Skeletal muscle satellite cell (primary cell): Measurements from ENCODE around the gene ENOX1.

Experiments used
- H3K27me3 ChIP-seq: 2 replicates; pipeline ENCODE4 v1.7.0; 2013; ENCODE audit warnings: low read length; ENCODE audit not compliant: control insufficient read depth, insufficient read depth
- H3K36me3 ChIP-seq: 2 replicates; pipeline ENCODE4 v1.7.0; 2013; ENCODE audit warnings: mild to moderate bottlenecking, control low read depth, low read length; ENCODE audit not compliant: insufficient read depth
- H3K4me1 ChIP-seq: 2 replicates; pipeline ENCODE4 v1.7.0; 2013; ENCODE audit warnings: low read length; ENCODE audit not compliant: control insufficient read depth, insufficient read depth
- H3K4me2 ChIP-seq: 2 replicates; pipeline ENCODE4 v1.7.0; 2013; ENCODE audit warnings: mild to moderate bottlenecking, low read length
- H3K4me3 ChIP-seq: 2 replicates; pipeline ENCODE4 v1.7.0; 2013; ENCODE audit warnings: low read length
- H3K9ac ChIP-seq: 2 replicates; pipeline ENCODE4 v1.7.0; 2013; ENCODE audit warnings: mild to moderate bottlenecking, low read depth, low read length, moderate library complexity
- H3K9me3 ChIP-seq: replicated peaks from 2 replicates; pipeline ENCODE4 v1.7.0; 2013; ENCODE audit warnings: mild to moderate bottlenecking, control low read depth, low read length

Gene ENOX1

DNA sequence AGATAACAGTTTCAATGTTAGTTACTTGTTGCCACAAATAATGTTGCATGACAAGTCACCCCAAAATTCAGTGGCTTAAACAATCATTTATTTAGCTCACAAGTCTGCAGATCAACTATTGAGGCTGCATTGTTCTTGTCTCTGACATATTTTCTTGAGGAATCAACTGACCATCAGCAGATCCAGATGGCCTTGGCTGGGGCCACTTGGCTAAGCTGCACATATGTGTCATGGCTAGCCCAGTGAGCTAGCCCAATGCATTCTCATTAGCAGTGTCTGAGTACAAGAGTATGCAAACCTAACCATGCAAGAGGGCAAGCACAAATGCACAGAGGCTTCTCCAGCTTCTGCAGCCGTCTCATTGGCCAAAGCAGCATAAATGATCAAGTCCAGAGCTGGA, 583.0 kb downstream of the ENOX1 start:
- Histone ChIP-seq H3K4me3 (no peak overlapping the region), H3K9me3 (no peaks in the 10 kb centered on the region), H3K27me3 (no peaks in the 10 kb centered on the region), H3K9ac (no peak overlapping the region), H3K36me3 (no peaks in the 10 kb centered on the region), H3K4me2 (no peak overlapping the region), H3K4me1 (no peaks in the 10 kb centered on the region)

DNA sequence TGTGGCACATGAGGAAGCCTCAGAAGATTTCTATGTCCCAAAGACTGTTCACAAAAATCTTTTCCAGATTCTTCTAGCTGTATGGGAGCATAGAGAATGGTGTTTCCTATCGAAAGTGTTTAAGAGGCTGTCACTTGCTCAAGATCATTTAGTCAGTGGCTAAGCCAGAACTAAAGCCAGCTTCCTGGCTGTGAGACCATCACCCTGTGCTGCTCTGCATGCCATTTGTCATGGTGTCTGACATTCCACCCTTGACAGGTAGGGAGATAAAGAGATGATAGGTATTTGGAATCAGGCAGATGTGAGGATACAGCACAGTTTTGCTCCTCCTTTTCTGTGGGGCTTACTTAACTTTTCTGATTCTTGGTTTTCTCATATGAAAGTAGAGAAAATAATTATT, 586.0 kb downstream of the ENOX1 start:
- H3K4me1 ChIP-seq, result no peaks in the 10 kb centered on the region
- H3K9me3 ChIP-seq, result no peaks in the 10 kb centered on the region
- no peak overlapping the region for H3K4me3 ChIP-seq
- no peaks in the 10 kb centered on the region for H3K36me3 ChIP-seq
- H3K4me2 ChIP-seq, result no peak overlapping the region
- no peaks in the 10 kb centered on the region for H3K27me3 ChIP-seq
- no peak overlapping the region for H3K9ac ChIP-seq

DNA sequence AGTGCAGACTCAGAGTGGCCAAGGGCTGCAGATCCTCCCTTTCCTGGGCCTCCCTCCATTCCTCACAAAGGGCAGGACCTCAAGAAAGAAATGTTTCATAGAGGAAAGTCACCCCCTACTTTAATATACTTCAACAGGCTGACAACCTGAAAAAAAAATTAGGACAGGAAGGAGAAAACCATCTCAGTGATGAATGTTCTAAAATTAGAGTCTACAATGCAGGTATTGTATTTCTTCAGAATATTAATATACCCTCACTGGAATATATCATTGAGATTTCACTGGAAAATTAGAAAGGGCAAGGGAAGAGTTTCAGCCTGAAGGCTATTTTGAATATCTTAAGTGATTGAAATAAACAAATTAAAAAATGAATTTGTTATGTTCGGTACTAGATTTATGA, 586.5 kb downstream of the ENOX1 start:
- Histone ChIP-seq H3K4me2 (no peak overlapping the region), H3K4me1 (no peaks in the 10 kb centered on the region), H3K27me3 (no peaks in the 10 kb centered on the region), H3K4me3 (no peak overlapping the region), H3K9me3 (no peaks in the 10 kb centered on the region), H3K9ac (no peak overlapping the region), H3K36me3 (no peaks in the 10 kb centered on the region)

DNA sequence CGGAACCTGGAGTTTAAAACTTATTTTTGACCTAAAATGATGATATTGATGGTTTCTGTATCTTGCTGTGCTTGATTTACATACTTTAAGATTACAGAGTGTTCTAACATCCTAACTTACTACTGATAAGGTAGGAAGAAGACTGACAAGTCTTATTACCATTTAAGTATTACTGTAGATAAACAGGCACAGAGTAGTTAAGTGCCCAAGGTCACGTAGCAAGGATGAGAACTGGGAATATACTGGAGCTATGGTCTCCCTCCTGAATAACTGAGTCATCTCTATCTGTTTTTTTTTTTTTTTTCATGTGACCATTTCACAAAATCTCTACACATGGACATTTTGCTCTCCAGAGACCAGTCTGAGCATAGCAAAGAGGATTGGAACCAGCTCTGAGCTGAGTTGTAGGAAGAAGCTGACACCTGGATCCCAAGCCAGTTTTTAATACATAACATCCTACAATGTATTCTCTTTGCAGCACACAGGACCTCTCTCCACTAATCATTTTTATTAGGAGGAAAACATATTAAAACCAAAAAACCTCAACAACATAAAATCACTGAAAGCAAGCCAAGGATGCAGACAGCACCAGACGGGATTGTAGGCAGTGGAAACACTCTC, 589.9 kb downstream of the ENOX1 start:
- Histone ChIP-seq H3K9ac (no peak overlapping the region), H3K9me3 (no peaks in the 10 kb centered on the region), H3K27me3 (no peaks in the 10 kb centered on the region), H3K4me1 (no peaks in the 10 kb centered on the region), H3K36me3 (no peaks in the 10 kb centered on the region), H3K4me2 (no peak overlapping the region), H3K4me3 (no peak overlapping the region)

DNA sequence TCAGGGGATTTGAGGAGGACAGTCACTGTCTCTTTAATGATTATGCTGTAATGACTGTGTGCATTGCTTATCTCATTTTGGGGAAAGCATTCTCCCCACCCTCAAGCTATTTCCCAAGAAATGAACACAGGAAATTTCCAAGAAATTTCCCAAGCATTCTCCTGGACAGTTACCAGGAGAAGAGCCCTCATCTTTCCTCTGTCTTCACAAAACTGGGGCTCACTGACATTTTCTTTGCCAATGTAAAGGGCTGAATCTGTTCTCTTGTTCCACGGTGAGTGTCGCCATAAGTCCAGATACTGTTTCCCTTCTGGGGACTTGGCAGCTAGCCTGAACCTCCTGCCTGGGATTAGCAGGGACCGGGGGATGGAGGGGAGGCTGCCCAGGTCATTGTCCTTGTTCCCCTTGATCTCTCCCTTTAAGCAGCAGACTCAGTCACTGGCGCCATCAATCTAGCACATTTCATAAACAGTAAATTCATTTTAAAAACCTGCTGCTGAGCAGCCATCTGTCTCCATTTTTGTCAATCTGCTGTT, 590.6 kb downstream of the ENOX1 start:
- no peaks in the 10 kb centered on the region for H3K27me3 ChIP-seq
- no peak overlapping the region for H3K4me2 ChIP-seq
- no peak overlapping the region for H3K9ac ChIP-seq
- H3K4me3 ChIP-seq, result no peak overlapping the region
- H3K36me3 ChIP-seq, result no peaks in the 10 kb centered on the region
- no peaks in the 10 kb centered on the region for H3K9me3 ChIP-seq
- H3K4me1 ChIP-seq, result no peaks in the 10 kb centered on the region

DNA sequence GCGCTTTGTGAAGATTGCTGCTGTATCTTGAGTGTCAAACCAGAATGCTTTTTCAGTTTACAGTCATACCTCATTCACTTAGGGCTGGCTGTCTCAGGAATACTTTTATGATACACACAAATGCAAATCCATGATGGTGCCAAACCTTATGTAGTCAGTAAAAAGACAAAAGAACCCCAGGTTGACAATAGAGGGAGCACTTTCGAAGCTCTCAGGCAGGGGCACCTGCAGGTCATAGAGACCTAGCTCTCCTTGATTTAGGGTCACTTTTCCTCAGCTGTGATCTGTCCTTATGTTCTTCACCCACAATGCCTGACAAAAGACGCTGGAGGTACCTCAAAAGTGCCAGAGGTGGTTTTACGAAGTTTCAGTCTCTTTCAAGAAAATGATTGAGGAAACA, 591.2 kb downstream of the ENOX1 start:
- Histone ChIP-seq H3K4me1 (no peaks in the 10 kb centered on the region), H3K36me3 (no peaks in the 10 kb centered on the region), H3K27me3 (no peaks in the 10 kb centered on the region), H3K9me3 (no peaks in the 10 kb centered on the region), H3K4me2 (no peak overlapping the region), H3K4me3 (no peak overlapping the region), H3K9ac (no peak overlapping the region)

DNA sequence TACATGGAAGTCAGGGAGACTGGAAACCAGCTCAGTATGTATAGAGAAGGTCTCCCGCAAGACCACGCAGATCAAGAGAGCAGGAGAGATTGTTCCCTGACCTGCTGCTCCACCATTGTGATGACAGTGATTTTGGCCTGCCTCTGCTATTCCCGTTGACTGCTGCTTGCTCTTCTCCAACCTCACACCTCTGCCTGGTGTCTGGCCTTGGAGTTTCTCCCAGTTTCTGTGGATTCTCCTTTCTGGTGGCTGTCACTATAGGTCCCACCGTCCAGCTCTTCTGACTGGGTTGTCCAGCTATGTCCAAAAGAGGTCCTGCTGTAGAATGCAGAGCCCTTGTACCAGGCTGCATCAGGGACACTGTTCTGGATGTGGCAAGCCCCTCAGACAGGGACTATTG, 591.7 kb downstream of the ENOX1 start:
- H3K9me3 ChIP-seq, result no peaks in the 10 kb centered on the region
- H3K36me3 ChIP-seq, result no peaks in the 10 kb centered on the region
- H3K9ac ChIP-seq, result no peak overlapping the region
- no peak overlapping the region for H3K4me2 ChIP-seq
- H3K4me3 ChIP-seq, result no peak overlapping the region
- H3K4me1 ChIP-seq, result no peaks in the 10 kb centered on the region
- no peaks in the 10 kb centered on the region for H3K27me3 ChIP-seq

DNA sequence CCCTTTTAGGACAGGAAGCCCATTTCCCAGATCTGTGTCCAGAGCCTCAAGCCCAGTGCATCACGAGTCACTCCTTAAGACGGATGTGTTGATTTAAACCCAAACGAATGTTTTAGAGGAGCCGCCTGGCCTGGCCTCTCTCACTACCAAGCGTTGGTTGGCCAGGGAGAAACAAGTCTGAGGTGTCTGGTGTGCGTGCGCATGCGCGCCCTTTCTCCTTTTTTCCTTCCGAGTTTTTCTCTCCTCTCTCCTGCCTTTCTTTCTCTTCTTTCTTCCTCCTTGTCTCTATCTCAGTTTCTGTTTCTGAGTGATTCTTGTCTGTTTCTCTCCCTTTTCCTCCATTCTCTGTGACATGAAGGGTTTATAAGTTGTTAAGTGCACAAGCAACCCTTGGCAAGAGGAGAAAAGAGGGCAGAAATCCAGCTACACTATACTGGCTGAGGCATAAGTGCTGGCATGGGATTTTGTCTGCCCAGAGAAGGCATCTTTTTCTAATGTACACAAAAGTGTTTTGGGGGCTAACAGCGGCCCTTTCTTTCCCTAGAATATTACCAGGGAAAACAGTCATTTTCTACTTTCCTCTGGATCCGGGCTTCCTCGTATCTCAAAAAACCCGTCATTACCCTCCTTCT, 592.9 kb downstream of the ENOX1 start:
- Histone ChIP-seq H3K4me2 (no peak overlapping the region), H3K36me3 (no peaks in the 10 kb centered on the region), H3K4me3 (no peak overlapping the region), H3K27me3 (no peaks in the 10 kb centered on the region), H3K9me3 (no peaks in the 10 kb centered on the region), H3K9ac (no peak overlapping the region), H3K4me1 (no peaks in the 10 kb centered on the region)

DNA sequence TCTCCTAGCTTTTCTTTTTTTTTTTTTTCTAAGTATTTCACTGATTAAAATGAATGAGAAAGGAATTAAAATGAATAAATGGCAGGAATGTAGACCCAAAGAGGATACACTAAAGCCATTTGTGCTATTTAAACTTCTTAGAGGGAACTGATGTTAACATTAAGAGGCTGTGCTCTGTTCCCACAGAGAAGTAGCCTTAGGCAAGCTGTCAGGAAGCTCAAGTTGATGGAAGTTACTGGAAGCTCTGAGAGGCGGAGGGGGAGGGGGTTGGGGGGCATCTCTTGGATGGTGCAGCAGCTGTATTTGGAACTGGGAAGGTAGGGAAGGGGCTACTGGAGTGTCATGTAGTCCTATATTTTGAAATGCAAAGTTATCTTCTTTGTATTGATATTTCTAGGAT, 595.2 kb downstream of the ENOX1 start:
- Histone ChIP-seq H3K4me3 (no peak overlapping the region), H3K4me2 (no peak overlapping the region), H3K9me3 (no peaks in the 10 kb centered on the region), H3K4me1 (no peaks in the 10 kb centered on the region), H3K36me3 (no peaks in the 10 kb centered on the region), H3K27me3 (no peaks in the 10 kb centered on the region), H3K9ac (no peak overlapping the region)

DNA sequence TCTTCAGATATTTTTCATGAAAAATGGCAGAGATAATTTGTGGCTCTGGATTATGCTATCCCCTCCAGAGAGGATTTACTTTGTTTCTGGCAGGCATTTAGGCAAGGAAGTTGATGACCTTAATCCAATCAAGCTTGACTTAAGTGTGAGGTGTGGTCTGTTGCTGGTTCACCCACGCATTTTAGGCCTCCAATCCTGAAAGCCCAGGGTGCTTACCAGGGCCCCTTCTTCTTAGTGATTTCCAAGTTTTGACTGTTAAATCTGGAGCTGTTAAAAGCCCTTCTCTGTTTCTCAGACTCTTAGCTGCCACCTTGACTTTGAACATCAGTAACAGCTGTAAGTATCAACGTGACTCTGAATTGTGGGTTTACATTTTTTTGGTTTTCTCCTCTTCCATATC, 601.5 kb downstream of the ENOX1 start:
- Histone ChIP-seq H3K9ac (no peak overlapping the region), H3K9me3 (no peaks in the 10 kb centered on the region), H3K4me3 (no peak overlapping the region), H3K36me3 (no peaks in the 10 kb centered on the region), H3K4me1 (no peaks in the 10 kb centered on the region), H3K4me2 (no peak overlapping the region), H3K27me3 (no peaks in the 10 kb centered on the region)

DNA sequence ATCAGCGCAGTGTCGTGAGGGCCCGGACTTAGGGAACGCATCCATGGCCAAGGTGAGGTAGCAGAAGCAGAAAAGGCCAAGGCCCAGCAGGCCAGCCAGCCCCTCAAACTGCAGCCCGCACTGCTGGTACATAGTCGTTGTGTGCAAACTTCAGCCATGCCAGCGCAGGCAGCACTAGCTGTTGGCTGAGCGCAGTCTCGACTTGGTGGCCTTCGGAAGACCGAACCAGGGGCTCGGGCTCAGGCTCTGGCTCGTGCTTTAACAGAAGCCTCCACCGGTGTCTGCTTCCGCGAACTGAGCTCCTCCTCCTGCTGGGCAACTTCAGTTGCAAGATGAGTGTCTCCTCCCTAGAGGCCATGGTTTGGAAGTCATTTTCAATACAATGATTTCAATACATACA, 605.9 kb downstream of the ENOX1 start:
- no peaks in the 10 kb centered on the region for H3K27me3 ChIP-seq
- no peak overlapping the region for H3K4me2 ChIP-seq
- no peaks in the 10 kb centered on the region for H3K4me1 ChIP-seq
- no peak overlapping the region for H3K9ac ChIP-seq
- H3K4me3 ChIP-seq, result no peak overlapping the region
- H3K36me3 ChIP-seq, result no peaks in the 10 kb centered on the region
- no peaks in the 10 kb centered on the region for H3K9me3 ChIP-seq

DNA sequence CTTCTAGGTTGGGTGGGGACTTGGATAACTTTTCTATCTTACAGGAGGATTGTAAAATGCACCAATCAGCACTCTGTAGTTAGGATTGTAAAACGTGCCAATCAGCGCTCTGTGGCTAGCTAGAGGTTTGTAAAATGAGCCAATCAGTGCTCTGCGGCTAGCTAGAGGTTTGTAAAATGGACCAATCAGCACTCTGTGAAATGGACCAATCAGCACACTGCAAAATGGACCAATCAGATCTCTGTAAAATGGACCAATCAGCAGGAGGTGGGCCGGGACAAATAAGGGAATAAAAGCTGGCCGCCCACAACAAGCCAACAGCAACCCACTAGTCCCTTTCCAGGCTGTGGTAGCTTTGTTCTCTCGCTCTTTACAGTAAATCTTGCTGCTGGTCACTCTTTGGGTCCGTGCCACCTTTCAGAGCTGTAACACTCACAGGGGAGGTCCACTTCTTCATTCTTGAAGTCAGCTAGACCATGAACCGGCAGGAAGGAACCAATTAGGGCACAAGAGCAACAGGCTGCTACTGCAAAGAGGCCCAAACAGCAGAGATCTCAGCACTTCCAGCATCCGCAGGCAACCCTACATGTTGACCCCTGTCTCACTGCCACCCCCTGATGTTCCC, 606.6 kb downstream of the ENOX1 start:
- H3K27me3 ChIP-seq, result no peaks in the 10 kb centered on the region
- H3K9me3 ChIP-seq, result no peaks in the 10 kb centered on the region
- H3K9ac ChIP-seq, result no peak overlapping the region
- H3K36me3 ChIP-seq, result no peaks in the 10 kb centered on the region
- no peak overlapping the region for H3K4me2 ChIP-seq
- H3K4me3 ChIP-seq, result no peak overlapping the region
- H3K4me1 ChIP-seq, result no peaks in the 10 kb centered on the region
